GM03348 (cell line): Measurements from ENCODE around the gene SIGLEC14.
"Not testable (repeated sequence)": the region's sequence is repeated elsewhere in the genome, so short reads cannot be mapped to it uniquely, and the experiment has no call there.

Source experiments
- DNase-seq: peaks from one replicate; pipeline ENCODE4 v3.0.0; 2012; ENCODE audit warnings: low spot score

Gene SIGLEC14

DNA sequence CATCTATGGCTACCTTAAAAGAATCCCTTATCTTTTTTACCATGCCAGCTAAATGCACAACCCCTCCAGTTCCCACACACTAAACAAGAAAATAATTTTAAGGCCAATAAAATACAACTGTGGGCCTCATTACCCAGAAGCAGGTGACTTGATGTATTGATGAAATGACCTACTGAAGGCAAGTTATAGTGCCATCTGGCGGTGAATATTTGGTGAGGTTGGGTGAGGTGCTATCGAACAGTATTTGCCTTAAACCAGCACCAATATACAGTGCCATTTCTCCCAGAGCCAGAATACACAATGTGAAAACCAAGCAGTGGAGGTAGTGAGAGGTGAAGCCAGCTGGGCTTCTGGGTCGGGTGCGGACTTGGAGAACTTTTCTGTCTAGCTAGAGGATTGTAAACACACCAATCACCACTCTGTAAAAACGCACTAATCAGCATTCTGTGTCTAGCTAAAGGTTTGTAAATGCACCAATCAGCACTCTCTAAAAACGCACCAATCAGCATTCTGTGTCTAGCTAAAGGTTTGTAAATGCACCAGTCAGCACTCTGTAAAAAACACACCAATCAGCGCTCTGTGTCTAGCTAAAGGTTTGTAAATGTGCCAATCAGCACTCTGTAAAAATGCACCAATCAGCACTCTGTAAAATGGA is 29.4 kb upstream of the SIGLEC14 start:
- peak; percentile 27 for DNase-seq

DNA sequence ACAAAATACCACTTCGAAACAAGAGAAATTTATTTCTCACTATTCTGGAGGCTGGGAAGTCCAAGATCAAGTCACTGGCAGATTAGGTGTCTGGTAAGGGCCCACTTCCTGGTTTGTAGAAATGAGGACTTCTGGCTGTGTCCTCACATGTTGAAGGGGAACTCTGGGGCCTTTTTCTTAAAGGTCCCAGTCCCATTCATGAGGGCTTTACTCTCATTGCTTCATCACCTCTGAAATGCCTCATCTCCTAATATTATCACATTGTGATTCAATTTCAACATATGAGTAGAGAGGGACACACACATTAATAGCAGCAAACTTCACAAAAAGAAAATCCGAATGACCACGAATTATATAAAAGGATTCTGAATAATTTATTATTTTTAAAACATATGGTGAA is 21.6 kb upstream of the SIGLEC14 start:
- DNase-seq = no peak

DNA sequence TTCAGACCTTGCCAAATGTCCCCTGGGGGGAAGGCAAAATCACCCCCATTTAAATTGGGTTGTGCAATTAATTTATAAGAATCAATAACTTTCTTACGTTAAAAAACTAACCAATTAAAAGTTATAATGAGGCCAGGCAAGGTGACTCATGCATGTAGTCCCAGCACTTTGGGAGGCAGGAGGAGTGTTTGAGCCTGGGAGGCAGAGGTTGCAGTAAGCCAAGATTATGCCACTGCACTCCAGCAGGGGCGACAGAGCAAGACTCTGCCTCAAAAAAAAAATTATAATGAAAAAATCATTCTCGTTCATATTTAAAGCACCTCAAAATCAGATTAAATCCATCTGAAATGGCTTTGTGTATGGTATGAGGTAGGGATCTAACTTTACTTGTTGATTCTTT is 18.4 kb upstream of the SIGLEC14 start:
- no peak for DNase-seq

DNA sequence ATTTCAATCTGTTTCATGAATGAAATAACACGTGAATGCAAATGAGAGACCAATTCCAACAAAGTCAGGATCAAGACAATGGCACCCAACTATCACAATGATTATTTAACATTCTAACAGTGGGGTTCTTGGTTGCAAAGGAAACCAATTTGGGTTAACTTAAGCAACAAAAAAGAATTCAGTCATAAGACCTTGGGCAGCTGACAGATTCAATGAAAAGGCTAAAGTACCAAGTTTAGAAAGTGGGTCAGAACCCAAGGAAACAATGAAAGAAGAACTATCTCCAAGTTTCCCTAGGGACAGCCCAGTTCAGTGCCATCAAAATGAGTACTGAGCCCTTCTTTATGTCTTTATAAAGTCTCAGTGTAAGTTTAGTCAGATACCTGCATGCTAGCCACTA is 17.5 kb upstream of the SIGLEC14 start:
- DNase-seq = no peak

DNA sequence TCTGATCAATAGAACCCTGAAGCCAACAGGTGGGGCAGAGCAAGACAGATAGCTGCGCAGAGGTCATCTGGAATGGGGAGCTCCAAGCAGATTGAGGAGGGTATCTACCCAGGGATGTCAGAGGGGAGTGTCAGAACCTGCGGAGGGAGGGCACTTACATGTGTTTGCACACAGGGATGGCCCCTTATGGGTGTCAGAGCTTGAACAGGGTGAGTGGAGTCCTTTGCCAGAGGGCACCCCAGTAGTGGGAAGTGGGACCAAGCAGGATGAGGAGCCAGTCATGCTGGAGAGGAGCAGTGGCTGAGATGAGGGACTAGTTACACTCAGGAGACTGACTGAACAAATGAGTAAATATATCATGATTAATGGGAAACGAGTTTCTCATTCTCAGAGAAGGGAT is 17.0 kb upstream of the SIGLEC14 start:
- no peak for DNase-seq

DNA sequence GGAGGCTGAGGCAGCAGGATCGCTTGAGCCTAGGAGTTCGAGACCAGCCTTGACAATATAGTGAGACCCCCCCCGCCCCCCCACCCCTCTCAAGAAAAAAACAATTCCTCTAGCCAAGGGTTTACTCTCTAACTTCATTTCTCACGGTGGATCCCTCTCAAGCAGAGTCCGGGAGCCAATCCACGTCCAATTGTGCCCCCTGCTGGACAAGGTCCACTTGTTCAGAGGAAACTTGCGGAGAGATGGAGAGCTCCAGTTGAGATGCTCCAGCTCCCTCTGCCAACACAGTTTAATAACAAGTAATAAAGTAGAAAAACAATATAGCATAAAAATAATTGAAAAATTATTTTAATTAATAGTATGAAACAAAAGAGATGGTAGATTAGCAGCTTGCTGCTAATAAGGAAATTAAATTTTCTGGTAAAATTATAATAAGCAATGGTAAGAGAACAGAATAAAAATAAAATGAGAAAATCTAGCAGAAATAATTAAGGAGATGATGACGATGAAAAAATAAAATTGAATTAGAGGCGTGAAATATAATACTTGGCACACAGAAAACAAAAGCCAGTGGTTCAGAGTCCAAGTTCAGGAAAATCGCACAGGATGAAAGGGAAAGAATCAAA is 14.5 kb upstream of the SIGLEC14 start:
- peak; percentile 85 for DNase-seq

DNA sequence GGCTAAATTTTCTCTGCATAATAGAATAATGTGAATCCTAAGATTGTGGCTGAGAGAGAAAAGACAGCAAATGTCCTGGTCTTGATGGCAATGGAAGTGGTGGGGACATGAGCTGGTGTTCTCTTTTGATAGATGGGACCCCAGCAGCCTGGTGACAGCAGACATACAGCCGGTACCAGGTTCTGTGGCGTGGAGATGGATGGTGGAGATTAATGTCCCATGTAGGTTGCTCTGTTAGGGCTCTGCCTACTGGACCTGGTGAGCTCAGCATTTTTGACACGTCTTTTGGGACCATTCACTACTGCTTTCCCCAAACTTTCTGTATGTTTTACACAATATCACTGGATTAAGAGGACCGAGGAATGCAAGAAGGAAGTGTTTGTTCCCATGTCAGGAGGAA is 8.2 kb upstream of the SIGLEC14 start:
- no peak for DNase-seq

DNA sequence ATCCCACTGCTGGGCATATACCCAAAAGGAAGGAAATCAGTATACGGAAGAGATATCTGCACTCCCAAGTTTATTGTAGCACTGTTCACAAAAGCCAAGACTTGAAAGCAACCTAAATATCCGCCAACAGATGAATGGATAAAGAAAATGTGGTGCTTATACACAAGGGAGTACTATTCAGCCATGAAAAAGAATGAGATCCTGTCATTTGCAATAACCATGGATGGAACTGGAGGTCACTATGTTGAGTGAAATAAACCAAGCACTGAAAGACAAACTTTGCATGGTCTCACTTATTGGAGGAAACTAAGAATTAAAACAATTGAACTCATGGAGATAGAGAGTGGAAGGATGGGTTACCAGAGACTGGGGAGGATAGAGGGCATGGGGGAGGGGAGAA is 6.5 kb upstream of the SIGLEC14 start:
- no peak for DNase-seq

DNA sequence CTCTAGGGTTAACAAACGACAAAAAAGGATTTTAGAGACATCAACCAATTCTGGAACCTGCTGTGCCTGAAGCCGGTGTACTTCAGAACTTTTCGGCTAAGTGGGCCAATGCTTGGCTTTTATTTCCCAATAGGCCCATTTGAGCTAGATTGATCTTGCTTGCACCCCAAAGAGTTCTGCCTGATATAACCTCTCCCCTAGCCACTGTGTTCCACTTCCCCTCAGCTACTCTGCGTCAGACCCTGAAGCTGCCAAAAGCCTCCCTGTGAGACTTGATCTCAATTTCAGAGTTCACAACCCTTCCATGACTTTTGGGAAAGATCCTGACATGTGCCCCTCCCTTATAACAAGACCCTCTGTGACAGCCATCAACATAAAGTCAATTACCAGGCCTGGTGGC is 5.6 kb upstream of the SIGLEC14 start:
- DNase-seq = no peak

DNA sequence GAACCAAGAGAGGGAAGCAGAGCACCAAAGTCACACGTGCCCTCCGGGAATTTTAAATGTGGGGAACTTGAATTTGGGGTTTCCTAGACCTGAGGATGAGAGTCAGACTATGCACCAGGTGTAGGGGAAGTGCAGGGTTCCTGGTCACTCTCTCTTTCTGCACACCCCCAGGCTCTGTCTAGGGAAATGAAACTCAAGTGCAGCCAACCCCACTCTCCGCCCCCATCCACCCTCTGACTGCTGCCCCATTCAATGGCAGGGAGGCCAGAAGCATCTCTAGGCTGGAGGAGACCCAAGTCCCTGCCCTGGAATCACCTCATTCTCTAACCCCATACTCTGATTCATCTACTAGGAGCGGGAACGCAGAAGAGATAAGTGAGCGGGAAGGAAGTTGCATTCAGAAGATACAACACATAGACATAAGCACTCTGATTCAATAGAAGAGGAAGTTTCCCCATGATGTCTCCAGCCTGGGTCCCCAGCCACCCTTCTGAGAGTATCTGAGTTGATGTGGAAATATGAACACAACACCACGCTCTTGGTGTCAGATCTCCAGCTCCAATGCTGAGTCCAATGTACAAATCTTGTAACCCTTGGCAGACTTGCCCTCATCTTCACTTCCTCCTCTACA is 4.7 kb upstream of the SIGLEC14 start:
- DNase-seq = no peak

DNA sequence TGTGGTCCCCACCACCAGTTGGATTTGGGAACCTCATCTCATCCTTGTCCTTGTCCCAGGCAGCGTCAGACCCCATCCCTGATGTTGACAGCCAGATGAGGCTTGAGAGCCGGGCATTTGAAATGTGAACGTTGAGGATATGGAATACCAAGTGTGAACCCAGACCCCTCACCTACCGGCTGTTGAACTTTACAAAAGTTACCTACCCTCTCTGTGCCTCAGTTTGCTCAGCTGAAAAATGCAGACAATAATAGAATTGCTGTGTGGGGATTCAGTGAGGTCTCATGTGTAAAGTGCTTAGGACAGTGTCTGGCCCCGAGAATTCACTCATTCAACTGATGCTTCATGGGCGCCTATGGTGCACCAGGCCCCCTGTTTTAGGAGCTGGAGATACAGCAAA is 693 bp upstream of the SIGLEC14 start:
- no peak for DNase-seq

DNA sequence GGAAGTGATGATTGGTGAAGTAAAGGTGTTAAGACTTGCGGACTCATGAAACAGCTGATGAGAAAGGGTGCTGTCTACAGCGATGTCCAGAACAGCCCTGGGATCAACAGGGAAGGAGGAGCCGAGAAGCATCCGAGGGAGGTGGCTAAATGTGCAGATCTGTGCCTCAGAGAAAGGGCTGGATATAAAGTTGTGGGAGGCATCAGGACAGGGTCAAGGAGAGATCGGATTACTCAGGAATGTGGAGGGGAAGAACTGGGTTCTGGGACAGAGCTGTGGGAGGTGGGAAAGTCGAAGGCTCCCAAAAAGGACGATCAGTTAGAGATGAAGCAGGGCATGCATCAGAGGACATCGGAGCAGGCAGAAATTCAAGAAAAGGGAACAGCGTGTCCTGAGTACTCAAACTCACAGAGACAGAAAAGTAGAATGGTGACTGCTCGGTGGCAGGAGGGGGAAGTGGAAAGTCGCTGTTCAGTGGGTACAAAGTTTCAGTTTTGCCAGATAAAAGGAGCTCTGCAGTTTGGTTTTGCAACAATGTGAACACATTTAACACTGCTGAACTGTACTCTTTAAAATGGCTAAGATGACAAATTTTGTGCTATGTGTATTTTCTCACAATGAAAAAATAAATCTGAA is 1.9 kb downstream of the SIGLEC14 start:
- DNase-seq = no peak

DNA sequence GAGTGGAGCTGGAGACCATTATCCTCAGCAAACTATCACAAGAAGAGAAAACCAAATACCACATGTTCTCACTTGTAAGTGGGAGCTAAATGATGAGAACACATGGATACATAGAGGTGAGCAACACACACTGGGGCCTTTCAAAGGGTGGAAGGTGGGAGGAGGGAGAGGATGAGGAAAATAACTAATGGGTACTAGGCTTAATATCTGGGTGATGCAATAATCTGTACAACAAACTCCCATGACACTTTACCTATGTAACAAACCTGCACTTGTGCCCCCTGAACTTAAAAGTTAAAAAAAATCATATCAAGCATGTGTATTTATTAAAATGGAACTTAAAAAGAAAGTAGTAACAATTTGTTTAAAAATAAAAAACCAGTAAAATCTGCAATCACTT is 5.0 kb downstream of the SIGLEC14 start:
- no peak for DNase-seq

DNA sequence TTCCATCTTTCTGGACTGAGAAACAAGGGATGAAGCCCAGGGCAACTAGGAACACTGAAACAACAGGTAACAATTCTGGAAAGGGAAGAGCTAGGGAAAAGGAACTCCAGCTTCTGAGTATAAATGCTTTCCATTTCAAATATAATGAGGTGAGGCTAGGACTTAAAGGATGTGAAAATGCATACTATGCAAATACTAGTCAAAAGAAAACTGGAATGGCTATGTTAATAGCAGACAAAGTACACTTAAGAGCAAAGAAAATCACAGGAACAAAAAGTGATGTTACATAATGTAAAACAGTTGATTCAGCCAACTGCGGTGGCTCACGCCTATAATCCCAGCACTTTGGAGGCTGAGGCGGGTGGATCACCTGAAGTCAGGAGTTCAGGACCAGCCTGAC is 6.2 kb downstream of the SIGLEC14 start:
- no peak for DNase-seq

DNA sequence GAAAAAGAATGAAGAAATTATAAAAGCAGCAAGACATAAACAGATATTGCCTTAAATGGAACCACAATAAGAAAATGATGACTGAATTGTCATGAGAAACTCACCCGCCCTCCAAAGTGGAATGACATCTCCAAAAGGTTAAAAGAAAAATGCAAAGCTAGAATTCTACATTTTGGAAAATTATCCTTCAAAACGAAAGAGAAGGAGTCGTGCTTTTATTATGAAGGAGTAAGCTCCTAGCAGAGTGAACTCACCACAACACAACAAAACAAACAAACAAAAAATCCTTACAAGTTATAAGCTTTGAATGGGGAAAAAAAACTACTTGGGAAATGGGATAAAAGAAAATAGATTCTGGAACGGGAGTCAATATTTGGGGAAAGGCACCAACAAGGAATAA is 6.7 kb downstream of the SIGLEC14 start:
- DNase-seq = no peak

DNA sequence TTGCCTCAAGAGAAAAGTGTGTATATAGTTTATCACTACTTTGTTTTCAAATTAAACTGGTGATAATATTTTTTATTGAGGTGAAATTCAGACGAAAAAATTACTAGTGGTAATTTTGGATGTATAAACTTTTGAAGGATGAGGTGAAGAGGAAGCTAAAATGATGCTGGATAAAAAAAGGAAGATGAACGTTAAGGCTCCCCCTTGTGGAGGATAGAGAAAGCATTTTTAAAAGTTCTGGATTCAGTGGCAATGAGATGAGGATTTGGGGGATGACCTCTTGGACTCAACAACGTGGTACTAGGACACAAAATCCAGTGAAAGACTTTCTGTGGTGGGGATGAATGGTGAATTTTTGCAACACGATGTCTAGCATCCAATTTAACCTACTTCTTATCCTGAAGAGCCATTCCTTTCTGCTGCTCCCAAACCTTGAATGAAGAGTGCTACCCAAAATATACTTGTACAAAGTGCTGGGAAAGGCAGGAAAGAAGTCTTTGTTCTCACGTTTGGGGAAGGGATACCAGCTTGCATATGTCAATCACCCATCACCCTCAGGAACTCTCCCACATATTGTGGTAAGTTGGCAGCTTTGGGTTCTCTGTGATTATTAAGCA is 9.2 kb downstream of the SIGLEC14 start:
- no peak for DNase-seq

DNA sequence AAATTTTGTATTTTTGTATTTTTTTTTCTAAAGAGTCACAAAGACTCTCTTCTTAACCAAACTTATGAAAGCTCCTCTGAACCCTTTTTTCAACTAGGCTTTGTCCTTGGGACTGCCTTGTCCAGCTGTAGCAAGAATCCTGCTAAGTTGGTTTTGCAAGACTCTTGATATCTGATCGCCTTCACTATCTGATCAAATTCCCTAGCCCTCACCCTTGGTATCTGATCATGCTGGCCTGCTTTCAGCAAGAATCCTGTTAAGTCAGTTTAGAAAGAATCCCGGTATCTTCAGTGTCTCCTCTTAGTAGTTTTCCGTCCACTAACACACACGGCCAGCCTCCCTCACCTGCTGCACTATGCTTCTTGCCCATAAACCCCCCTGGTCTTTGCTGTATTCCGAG is 14.5 kb downstream of the SIGLEC14 start:
- DNase-seq = no peak

DNA sequence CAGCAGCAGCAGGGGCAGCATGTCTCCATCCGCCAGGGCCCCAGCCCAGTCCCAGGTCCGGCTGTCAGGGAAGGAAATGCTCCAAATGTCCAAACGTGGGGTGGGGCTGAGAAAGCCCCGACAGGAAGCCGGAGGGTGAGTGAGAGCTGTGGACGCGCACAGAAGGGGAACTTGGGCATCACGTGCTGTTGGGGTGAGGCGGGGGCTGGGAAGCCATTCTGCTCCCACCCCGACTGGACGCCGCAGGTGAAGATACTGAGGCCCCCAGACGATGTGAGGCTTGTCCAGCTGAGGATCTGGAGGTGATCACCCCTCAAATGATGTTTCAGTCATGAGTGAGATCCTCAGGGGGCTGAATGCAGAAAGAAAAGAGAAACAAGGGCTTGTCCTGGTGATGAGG is 16.3 kb downstream of the SIGLEC14 start, which contains the start of gene SIGLEC5:
Gene SIGLEC5 (minus strand): TSS at position 87 of the 400 bp plus-strand sequence. CDS start 66 bp downstream, at position 21.
- DNase-seq = not testable (repeated sequence)

DNA sequence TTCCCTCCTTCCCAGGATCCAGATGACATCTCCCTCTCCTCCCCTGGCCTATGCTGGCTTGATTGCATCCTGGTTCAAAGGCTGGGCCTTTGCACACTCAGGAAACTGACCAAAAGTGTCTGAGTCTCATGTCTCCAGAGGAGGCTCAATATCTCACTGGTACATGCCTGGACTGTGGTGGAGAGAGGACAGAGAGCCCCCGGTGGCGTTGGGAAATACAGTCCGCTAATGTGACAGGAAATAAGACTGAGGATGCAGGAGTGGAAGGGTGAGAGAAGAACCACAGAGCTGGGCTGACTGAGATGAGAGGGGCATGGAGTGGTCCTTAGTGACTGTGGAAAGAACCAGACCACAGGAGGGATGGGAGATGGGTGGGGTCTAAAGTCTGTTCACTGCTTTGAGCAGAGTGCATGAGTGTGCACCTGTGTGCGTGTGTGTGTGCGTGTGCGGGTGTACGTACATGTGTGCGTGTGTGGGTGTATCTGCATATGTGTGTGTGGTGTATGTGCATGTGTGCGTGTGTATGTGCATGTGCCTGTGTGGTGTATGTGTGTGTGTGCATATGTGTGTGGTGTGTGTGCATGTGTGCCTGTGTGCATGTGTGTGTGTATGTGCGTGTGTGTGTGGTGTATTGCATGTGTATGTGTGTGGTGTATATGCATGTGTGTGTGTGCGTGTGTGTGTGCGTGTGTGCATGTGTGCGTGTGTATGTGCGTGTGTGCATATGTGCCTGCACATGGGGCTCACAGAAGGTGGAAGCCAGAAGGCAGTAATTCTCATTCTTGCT is 18.3 kb downstream of the SIGLEC14 start:
- no peak for DNase-seq

DNA sequence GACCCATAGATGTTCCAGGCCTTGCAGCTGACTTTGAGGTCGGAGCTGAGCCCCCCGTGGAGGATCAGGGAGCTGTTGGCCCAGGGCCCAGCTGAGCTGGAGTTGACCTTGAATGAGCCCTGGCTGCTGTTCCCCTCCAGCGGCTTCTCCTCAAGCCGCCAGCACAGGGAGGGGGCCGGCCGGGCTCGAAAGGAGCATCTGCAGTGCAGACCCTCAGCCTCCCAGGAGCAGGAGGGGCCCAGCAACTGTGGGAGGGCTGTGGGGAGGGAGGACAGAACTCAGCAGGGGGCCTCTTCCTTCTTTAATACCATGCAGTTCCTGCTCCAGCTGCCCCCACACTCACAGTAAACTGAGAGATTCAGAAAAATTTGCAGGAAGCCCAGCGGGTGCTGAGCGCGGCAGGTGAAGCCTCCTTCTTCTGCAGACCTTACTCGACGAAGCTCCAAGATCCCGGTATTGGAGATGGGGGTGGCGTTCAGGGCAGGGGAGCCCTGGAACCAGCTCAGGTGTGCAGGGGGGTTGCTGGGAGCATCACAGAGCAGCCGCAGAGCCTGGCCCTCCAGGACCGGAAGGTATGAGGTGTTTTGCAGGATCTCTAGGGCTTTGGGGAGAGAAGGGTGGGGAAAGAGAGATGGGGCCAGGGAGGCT is 19.0 kb downstream of the SIGLEC14 start:
- no peak for DNase-seq

DNA sequence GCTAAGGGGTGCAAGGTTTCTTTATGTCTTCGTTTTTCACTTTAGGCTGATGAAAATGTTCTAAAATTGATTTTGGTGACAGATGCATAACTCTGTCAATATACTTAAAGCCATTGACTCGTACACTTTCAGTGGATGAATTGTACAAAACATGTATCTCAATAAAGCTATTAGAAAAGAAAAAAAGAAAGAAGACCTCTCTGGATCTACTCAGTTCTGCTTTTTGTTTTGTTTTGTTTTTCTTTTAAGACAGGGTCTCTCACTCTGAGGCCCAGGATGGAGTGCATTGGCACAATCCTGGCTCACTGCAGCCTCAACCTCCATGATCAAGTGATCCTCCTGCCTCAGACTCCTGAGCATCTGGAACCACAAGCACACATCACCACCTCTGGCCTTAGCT is 19.9 kb downstream of the SIGLEC14 start:
- DNase-seq = no peak
